GM18508 (cell line): ENCODE data around the gene PLEKHG2.

Source experiments
- ATAC-seq: cut with Tn5 transposase; IDR thresholded peaks from one replicate; pipeline ENCODE4 v1.9.1; 2021; ENCODE audit warnings: moderate number of reproducible peaks; ENCODE audit not compliant: insufficient read depth, unreplicated experiment

The PLEKHG2 gene

GRCh38 chr19:39416152-39417120 lies 4.0 kb downstream of the PLEKHG2 start:
- no peak for ATAC-seq

- no peak for ATAC-seq
These were observed 5.2 kb downstream of the PLEKHG2 start for GRCh38 chr19:39417463-39418181.

- ATAC-seq, result no peak
These were observed 6.5 kb downstream of the PLEKHG2 start for GRCh38 chr19:39419003-39419402.

- no peak for ATAC-seq
These were observed 8.3 kb downstream of the PLEKHG2 start for GRCh38 chr19:39420769-39421168.

- no peak for ATAC-seq
These were observed 9.6 kb downstream of the PLEKHG2 start for GRCh38 chr19:39422020-39422419.

GRCh38 chr19:39423258-39424086 lies 11.0 kb downstream of the PLEKHG2 start:
- no peak for ATAC-seq

- ATAC-seq, result no peak
These were observed 12.5 kb downstream of the PLEKHG2 start for GRCh38 chr19:39424934-39425333.

GRCh38 chr19:39425744-39426143 lies 13.3 kb downstream of the PLEKHG2 start:
- no peak for ATAC-seq

GRCh38 chr19:39426170-39426569 lies 13.7 kb downstream of the PLEKHG2 start:
- no peak for ATAC-seq

- no peak for ATAC-seq
These were observed 15.2 kb downstream of the PLEKHG2 start for GRCh38 chr19:39427707-39428106.

GRCh38 chr19:39428283-39429112 lies 16.0 kb downstream of the PLEKHG2 start:
- ATAC-seq, result no peak

- no peak for ATAC-seq
These were observed 18.5 kb downstream of the PLEKHG2 start for GRCh38 chr19:39430675-39431593.

- ATAC-seq, result no peak
These were observed 20.2 kb downstream of the PLEKHG2 start for GRCh38 chr19:39432677-39433025.

GRCh38 chr19:39433480-39434079 lies 21.1 kb downstream of the PLEKHG2 start:
- no peak for ATAC-seq

- ATAC-seq, result no peak
These were observed 21.9 kb downstream of the PLEKHG2 start for GRCh38 chr19:39434123-39435076.

- ATAC-seq, result peak; percentile 40
These were observed 23.3 kb downstream of the PLEKHG2 start, which contains the start of gene RPS16 for GRCh38 chr19:39435499-39436349. TSS of gene RPS16 (minus strand) at chr19:39435949. CDS start at chr19:39435895, 54 bp downstream.
